Ovary (tissue), 9 donors: ENCODE measurements around the gene TSPAN31. TPM values are rescaled to one million over a fixed set of nuclear protein-coding genes. Genes with fewer than 3 reads are reported as not detected.

ENCODE experiments used
- DNase-seq, 5 donors: peaks; one replicate each; pipeline ENCODE4 v3.0.0-alpha.2; 2019 to 2020
- H3K27ac ChIP-seq, 2 donors: fragments of 200-600 bp; one replicate each; pipeline versions ENCODE4 v1.5.1 to v1.8.0; 2019 to 2022
- H3K27me3 ChIP-seq: fragments of 200-600 bp; one replicate; pipeline ENCODE4 v1.8.0; 2022
- H3K36me3 ChIP-seq: fragments of 200-600 bp; sonication (generic); one replicate; pipeline ENCODE4 v1.5.1; 2019
- H3K4me1 ChIP-seq: one replicate; pipeline ENCODE4 v1.8.1; 2013; ENCODE audit warnings: mild to moderate bottlenecking, moderate library complexity; ENCODE audit not compliant: insufficient read depth
- H3K4me3 ChIP-seq: fragments of 200-600 bp; sonication (generic); one replicate; pipeline ENCODE4 v1.5.1; 2017
- H3K9me3 ChIP-seq, 2 donors: fragments of 200-600 bp in 1 of 2; sonication (generic) in 1 of 2; one replicate each; pipeline versions ENCODE4 v1.5.1 to v1.8.1; 2013 to 2019; ENCODE audit warnings: mild to moderate bottlenecking in 1 of 2, moderate library complexity in 1 of 2
- CTCF ChIP-seq, 3 donors: fragments of 450-650 bp in 2 of 3; fragments of 200-600 bp in 1 of 3; IDR thresholded peaks; one replicate each; pipeline versions ENCODE4 v1.5.1 to v1.8.0; 2016 to 2022; ENCODE audit warnings: antibody characterized with exemption in 3 of 3, mild to moderate bottlenecking in 1 of 3
- EP300 ChIP-seq: sonication (generic); formaldehyde crosslinking; IDR thresholded peaks from one replicate; pipeline ENCODE4 v1.6.1; 2017; ENCODE audit warnings: antibody characterized with exemption
- POLR2A ChIP-seq: fragments of 450-650 bp; IDR thresholded peaks from one replicate; pipeline ENCODE4 v1.6.1; 2017; ENCODE audit warnings: antibody characterized with exemption, mild to moderate bottlenecking, moderate library complexity
- WGBS, 3 donors: extraction: QIAGEN DNeasy Blood & Tissue Kit in 1 of 3; methylation state at CpG; one replicate each; pipeline versions ENCODE4 v1.1.5 to v1.1.7; 2013 to 2017; 5-methylcytosine and 5-hydroxymethylcytosine counted together
- intact Hi-C, 4 donors: fragments of 100-400 bp; cut with DNase I; formaldehyde crosslinking; loops; one replicate each; pipeline versions ENCODE4 v1.11.0 to v1.15.1; 2022 to 2023
- polyA plus RNA-seq, 2 donors: library from polyadenylated mRNA; stranded (reverse); fragments of 200-250 nt in 1 of 2; fragments of 350-450 nt in 1 of 2; fragmentation: Illumina TruSeq in 1 of 2; extraction: RNeasy Lipid Tissue Mini Kit (QIAGEN cat#74804) in 1 of 2; gene quantifications; one replicate each; pipeline ENCODE4 v1.2.3, GENCODE V29; 2013 to 2014
- total RNA-seq, 7 donors: library from RNA; depleted of rRNA in 2 of 7; stranded (reverse); fragments of >200 nt in 2 of 7; fragmentation: NEBNext Ultra II Directional in 3 of 7; extraction: Animal tissue kit (Norgen Biotek cat#: 25700) in 3 of 7; gene quantifications; one replicate each; pipeline versions ENCODE4 v1.1.0 to v1.2.4, GENCODE V29; 2016 to 2023
- donor health status: DM: no; HTN: no; CAD: no; lungs with moderate emphysema.
- donor health status: DM: no; HTN: no; CAD: no.
- donor health status: Bipolar disorder and iron deficiency.
- donor health status: DM: yes; HTN: yes; CAD: no.
- donor health status: DM: no; HTN: no; CAD: no.
- donor health status: DM: yes; HTN: yes; CAD: no.

TSPAN31 gene
- total and polyA plus RNA-seq, 9 donors: 27.7 to 64.0 (median 43.9) TPM

- H3K27ac ChIP-seq: no peak overlapping the region
- no peak for TF ChIP-seq EP300
- no peak for TF ChIP-seq CTCF (IDR thresholded peaks at IDR 0.05)
- no peak for TF ChIP-seq POLR2A
- peaks cover 7% of the 10 kb centered on the region for H3K27me3 ChIP-seq
- DNase-seq: peak in 3 of 5 donors; percentile 36 to 66 (median 65)
- intact Hi-C loops: no loop called here
- H3K36me3 ChIP-seq: no peaks in the 10 kb centered on the region
- WGBS, 3 donors: 1 to 6% (median 3%) methylated on average over 48 to 49 of the region's 49 CpGs
- H3K9me3 ChIP-seq: no peaks in the 10 kb centered on the region
- peaks cover 5% of the 10 kb centered on the region for H3K4me1 ChIP-seq
- no peak overlapping the region for H3K4me3 ChIP-seq
Observed at GRCh38 chr12:57735952-57736740, 8.7 kb upstream of the TSPAN31 start.

GRCh38 chr12:57736741-57737466, 7.9 kb upstream of the TSPAN31 start:
- peaks cover 7% of the 10 kb centered on the region for H3K27me3 ChIP-seq

GRCh38 chr12:57737467-57738460, 7.1 kb upstream of the TSPAN31 start:
- intact Hi-C loops: no loop called here
- peak overlapping the region; percentile 2 for H3K4me3 ChIP-seq
- H3K27me3 ChIP-seq: peaks cover 7% of the 10 kb centered on the region
- H3K27ac ChIP-seq: no peak overlapping the region
- H3K4me1 ChIP-seq: peaks cover 5% of the 10 kb centered on the region
- no peaks in the 10 kb centered on the region for H3K9me3 ChIP-seq
- peak in 1 of 5 donors; percentile 54 for DNase-seq
- WGBS, 3 donors: 4 to 17% (median 6%) methylated on average over 50 to 109 of the region's 110 CpGs
- TF ChIP-seq EP300 (no peak), POLR2A (no peak), CTCF (IDR thresholded peaks at IDR 0.05) (no peak)
- H3K36me3 ChIP-seq: no peaks in the 10 kb centered on the region

More at GRCh38 chr12:57736741-57737466, 7.9 kb upstream of the TSPAN31 start:
- Histone ChIP-seq H3K27ac (no peak overlapping the region), H3K4me1 (peaks cover 5% of the 10 kb centered on the region), H3K36me3 (no peaks in the 10 kb centered on the region), H3K9me3 (no peaks in the 10 kb centered on the region), H3K4me3 (no peak overlapping the region)
- DNase-seq: no peak
- WGBS, 3 donors: 8 to 13% (median 10%) methylated on average over 30 to 31 of the region's 31 CpGs
- intact Hi-C loops: no loop called here
- TF ChIP-seq CTCF (IDR thresholded peaks at IDR 0.05): no peak
- TF ChIP-seq EP300: no peak
- TF ChIP-seq POLR2A: no peak
